DOHH2 (cell line): ENCODE data around the gene BRD3OS.
"Not testable (repeated sequence)": the region's sequence is repeated elsewhere in the genome, so short reads cannot be mapped to it uniquely, and the experiment has no call there.

Experiments used
- H3F3A ChIP-seq: fragments of 200-600 bp; sonication (generic), shearing (Covaris generic); 2 replicates; pipeline ENCODE4 v1.6.0; 2016; ENCODE audit warnings: antibody characterized with exemption, mild to moderate bottlenecking; ENCODE audit not compliant: control insufficient read depth, insufficient read depth
- H3K27ac ChIP-seq: fragments of 200-600 bp; sonication (generic); 2 replicates; pipeline ENCODE4 v1.5.1; 2014; ENCODE audit warnings: low read depth, mild to moderate bottlenecking, low read length, moderate library complexity
- H3K27me3 ChIP-seq: fragments of 200-600 bp; sonication (generic); 2 replicates; pipeline ENCODE4 v1.6.1; 2014; ENCODE audit warnings: mild to moderate bottlenecking, low read length, mixed read lengths; ENCODE audit not compliant: control insufficient read depth
- H3K36me3 ChIP-seq: fragments of 200-600 bp; sonication (generic); 2 replicates; pipeline ENCODE4 v1.6.1; 2014; ENCODE audit warnings: mild to moderate bottlenecking, low read length, moderate library complexity, mixed read lengths; ENCODE audit not compliant: control insufficient read depth
- H3K4me1 ChIP-seq: fragments of 200-600 bp; sonication (generic); 2 replicates; pipeline ENCODE4 v1.6.1; 2014; ENCODE audit warnings: mild to moderate bottlenecking, low read length, mixed read lengths; ENCODE audit not compliant: control insufficient read depth
- H3K4me2 ChIP-seq: fragments of 200-600 bp; sonication (generic); 2 replicates; pipeline ENCODE4 v1.6.0; 2014; ENCODE audit warnings: mild to moderate bottlenecking, low read length, moderate library complexity
- H3K4me3 ChIP-seq: fragments of 200-600 bp; sonication (generic); 2 replicates; pipeline ENCODE4 v1.5.1; 2014; ENCODE audit warnings: mild to moderate bottlenecking, low read length, mixed read lengths
- H3K79me2 ChIP-seq: fragments of 200-600 bp; sonication (generic); 2 replicates; pipeline ENCODE4 v1.6.1; 2014; ENCODE audit warnings: mild to moderate bottlenecking, low read length, mixed read lengths; ENCODE audit not compliant: control insufficient read depth
- H3K9me2 ChIP-seq: fragments of 200-600 bp; sonication (generic); replicated peaks from 2 replicates; pipeline ENCODE4 v1.6.1; 2014; ENCODE audit warnings: mild to moderate bottlenecking, low read length, mixed read lengths; ENCODE audit not compliant: control insufficient read depth
- H3K9me3 ChIP-seq: fragments of 200-600 bp; sonication (generic); 2 replicates; pipeline ENCODE4 v1.6.1; 2014; ENCODE audit warnings: antibody characterized with exemption, low read length, mixed read lengths; ENCODE audit not compliant: control insufficient read depth, insufficient read depth
- H4K20me1 ChIP-seq: fragments of 200-600 bp; sonication (generic); 2 replicates; pipeline ENCODE4 v1.6.0; 2014; ENCODE audit warnings: low read depth, mild to moderate bottlenecking, antibody characterized with exemption, low read length, moderate library complexity; ENCODE audit not compliant: control insufficient read depth, insufficient read depth
- EZH2phosphoT487 ChIP-seq: fragments of 200-600 bp; sonication (generic); IDR thresholded peaks from 2 replicates; pipeline ENCODE4 v1.6.1; 2017; ENCODE audit warnings: borderline replicate concordance, mild to moderate bottlenecking, antibody characterized with exemption, low read length, moderate library complexity, mixed read lengths
- TF ChIP-seq, protein P1 (sequence below): fragments of 200-600 bp; sonication (generic); IDR thresholded peaks from one replicate; pipeline ENCODE4 v1.5.1; 2014; ENCODE audit warnings: antibody characterized with exemption, mild to moderate bottlenecking, low read depth, low read length; ENCODE audit not compliant: poor library complexity, severe bottlenecking

Gene BRD3OS

DNA sequence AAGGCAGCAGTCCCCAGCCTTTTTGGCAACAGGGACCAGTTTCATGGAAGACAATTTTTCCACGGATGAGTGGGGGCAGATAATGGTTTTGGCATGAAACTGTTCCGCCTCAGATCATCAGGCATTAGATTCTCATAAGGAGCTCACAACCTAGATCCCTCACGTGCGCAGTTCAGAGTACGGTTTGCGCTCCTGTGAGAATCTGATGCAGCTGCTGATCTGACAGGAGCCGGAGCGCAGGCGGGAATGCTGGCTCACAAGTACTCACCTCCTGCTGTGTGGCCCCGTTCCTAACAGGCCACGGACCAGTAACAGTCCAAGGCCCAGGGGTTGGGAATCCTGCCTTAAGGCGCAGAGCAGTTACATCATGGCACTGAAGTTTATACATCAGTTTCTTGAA is 45.9 kb downstream of the BRD3OS start:
- H3K4me1 ChIP-seq: peaks cover 12% of the 10 kb centered on the region
- H3K9me3 ChIP-seq: no peaks in the 10 kb centered on the region
- TF ChIP-seq, protein P1, sequence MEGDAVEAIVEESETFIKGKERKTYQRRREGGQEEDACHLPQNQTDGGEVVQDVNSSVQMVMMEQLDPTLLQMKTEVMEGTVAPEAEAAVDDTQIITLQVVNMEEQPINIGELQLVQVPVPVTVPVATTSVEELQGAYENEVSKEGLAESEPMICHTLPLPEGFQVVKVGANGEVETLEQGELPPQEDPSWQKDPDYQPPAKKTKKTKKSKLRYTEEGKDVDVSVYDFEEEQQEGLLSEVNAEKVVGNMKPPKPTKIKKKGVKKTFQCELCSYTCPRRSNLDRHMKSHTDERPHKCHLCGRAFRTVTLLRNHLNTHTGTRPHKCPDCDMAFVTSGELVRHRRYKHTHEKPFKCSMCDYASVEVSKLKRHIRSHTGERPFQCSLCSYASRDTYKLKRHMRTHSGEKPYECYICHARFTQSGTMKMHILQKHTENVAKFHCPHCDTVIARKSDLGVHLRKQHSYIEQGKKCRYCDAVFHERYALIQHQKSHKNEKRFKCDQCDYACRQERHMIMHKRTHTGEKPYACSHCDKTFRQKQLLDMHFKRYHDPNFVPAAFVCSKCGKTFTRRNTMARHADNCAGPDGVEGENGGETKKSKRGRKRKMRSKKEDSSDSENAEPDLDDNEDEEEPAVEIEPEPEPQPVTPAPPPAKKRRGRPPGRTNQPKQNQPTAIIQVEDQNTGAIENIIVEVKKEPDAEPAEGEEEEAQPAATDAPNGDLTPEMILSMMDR: no peak
- TF ChIP-seq EZH2phosphoT487: no peak
- H4K20me1 ChIP-seq: 0 out of 2 replicates have a peak, but pooled peaks cover 2% of the 10 kb centered on the region
- H3K4me2 ChIP-seq: no peak overlapping the region
- no peaks in the 10 kb centered on the region for H3K9me2 ChIP-seq
- peaks cover 29% of the 10 kb centered on the region for H3K27me3 ChIP-seq
- H3K79me2 ChIP-seq: peaks cover 11% of the 10 kb centered on the region
- no peaks in the 10 kb centered on the region; the same call in 1 of the 2 replicates for H3K36me3 ChIP-seq
- no peak overlapping the region for H3K4me3 ChIP-seq
- no peaks in the 10 kb centered on the region for H3F3A ChIP-seq
- H3K27ac ChIP-seq: no peak overlapping the region

DNA sequence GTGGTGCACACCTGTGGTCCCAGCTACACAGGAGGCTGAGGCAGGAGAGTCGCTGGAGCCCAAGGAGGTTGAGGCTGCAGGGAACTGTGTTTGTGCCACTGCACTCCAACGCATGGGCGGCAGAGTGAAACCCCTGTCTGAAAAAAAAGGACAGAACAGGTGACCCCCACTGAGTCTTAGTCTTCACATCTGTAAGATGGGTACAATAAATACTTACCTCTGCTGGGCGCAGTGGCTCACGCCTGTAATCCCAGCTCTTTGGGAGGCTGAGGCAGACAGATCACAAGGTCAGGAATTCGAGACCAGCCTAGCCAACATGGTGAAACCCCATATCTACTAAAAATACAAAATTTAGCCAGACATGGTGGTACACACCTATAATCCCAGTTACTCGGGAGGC is 47.4 kb downstream of the BRD3OS start:
- not testable (repeated sequence) for H3K36me3 ChIP-seq, H3K4me3 ChIP-seq, H3K27ac ChIP-seq, H3K79me2 ChIP-seq, H3F3A ChIP-seq, H3K9me2 ChIP-seq, H3K9me3 ChIP-seq, H4K20me1 ChIP-seq, H3K4me1 ChIP-seq, H3K4me2 ChIP-seq
- H3K27me3 ChIP-seq: peaks cover 29% of the 10 kb centered on the region

DNA sequence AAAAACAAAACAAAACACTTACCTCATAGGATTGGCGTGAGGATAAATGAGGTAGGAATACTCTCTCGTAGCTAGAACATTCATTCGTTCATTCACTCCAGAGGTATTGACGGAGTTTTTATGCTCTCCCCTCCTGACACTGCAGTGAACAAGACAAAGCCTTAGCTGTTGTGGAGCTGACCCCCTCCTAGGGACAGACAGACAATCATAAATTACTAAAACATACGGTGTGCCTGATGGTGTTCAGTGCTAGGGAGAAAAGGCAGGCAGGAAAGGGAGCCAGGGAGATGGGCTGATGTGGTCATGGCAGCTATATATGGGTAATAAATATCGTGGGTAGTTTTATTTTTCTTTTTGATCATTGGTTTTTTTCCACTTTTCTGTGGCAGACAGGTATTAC is 48.2 kb downstream of the BRD3OS start:
- Histone ChIP-seq H3K9me2 (no peaks in the 10 kb centered on the region), H3K4me2 (no peak overlapping the region), H3K9me3 (no peaks in the 10 kb centered on the region), H3F3A (no peaks in the 10 kb centered on the region), H3K79me2 (no peaks in the 10 kb centered on the region), H3K4me1 (peaks cover 7% of the 10 kb centered on the region), H3K27me3 (peaks cover 29% of the 10 kb centered on the region), H4K20me1 (no peaks in the 10 kb centered on the region), H3K36me3 (no peaks in the 10 kb centered on the region), H3K27ac (no peak overlapping the region), H3K4me3 (no peak overlapping the region)
- no peak for TF ChIP-seq EZH2phosphoT487
- TF ChIP-seq, protein P1: no peak

DNA sequence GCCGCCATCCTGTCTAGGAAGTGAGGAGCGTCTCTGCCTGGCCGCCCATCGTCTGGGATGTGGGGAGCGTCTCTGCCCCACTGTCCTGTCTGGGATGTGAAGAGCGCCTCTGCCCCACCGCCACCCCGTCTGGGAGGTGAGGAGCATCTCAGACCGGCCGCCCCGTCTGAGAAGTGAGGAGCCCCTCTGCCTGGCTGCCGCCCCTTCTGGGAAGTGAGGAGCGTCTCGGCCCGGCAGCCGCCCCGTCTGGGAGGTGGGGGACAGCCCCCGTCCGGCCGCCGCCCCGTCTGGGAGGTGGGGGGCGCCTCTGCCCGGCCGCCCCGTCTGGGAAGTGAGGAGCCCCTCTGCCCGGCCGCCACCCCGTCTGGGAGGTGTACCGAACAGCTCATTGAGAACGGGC is 50.4 kb downstream of the BRD3OS start:
- H3F3A ChIP-seq, H3K4me1 ChIP-seq, H3K36me3 ChIP-seq, H3K27ac ChIP-seq, H3K9me3 ChIP-seq, H3K4me3 ChIP-seq, H3K9me2 ChIP-seq, H3K79me2 ChIP-seq, H4K20me1 ChIP-seq, H3K4me2 ChIP-seq: not testable (repeated sequence)
- peaks cover 13% of the 10 kb centered on the region for H3K27me3 ChIP-seq
